GM21717 (cell line): ENCODE results near the gene REPIN1.
A peak's percentile ranks its signal among the peaks of the same experiment; 100 is the strongest.

Experiments used
- ATAC-seq: cut with Tn5 transposase; IDR thresholded peaks from one replicate; pipeline ENCODE4 v1.9.1; 2021; ENCODE audit warnings: mild to moderate bottlenecking, moderate library complexity; ENCODE audit not compliant: unreplicated experiment

Gene REPIN1

DNA sequence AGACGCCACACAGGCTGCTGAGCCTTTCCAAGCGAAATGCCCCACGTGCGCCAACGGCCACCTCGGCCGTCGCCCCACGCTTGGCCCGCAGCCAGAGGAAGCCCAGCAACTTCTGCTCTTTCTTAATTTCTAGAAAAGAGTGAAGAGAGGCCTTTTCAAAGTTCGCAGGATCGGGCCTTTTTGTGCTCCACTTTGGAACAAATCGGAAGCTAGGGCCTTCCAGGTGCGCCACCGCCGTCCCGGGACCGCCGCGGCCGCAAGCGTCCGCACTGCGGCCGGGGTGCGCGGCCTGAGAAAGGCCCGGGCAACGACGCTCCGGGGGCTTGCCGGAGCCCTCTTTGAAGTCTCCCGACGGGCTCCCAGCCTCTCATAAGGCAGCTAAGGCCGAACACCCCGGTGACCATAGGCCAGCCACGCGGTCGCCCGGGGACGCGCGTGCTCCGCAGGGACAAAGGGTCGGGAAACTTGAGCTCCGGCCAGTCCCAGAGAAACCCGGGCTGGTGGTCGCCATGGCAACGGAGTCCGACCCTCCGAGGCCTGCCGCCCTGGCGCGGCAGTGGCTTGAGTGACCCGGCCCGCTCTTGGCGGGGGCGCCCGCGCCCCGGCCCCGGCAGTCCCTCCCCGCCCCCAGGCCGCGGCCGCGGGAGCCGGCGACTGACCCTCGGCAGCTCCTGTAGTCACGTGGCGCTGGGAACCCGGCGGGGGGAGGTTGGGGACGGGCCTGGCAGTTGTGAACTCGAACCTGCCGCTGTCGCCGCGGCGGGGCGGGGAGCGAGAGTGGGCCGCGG lies at the start of gene REPIN1:
Gene REPIN1, plus strand, starts transcription at position 727 of the 788 bp plus-strand sequence. CDS start 890 bp downstream, outside the sequence.
- ATAC-seq = peak; percentile 46

GRCh38 chr7:150321788-150322113 lies 46.9 kb upstream of the REPIN1 start:
- no peak for ATAC-seq

- ATAC-seq = no peak
Observed at GRCh38 chr7:150322114-150322832, 46.3 kb upstream of the REPIN1 start.

DNA sequence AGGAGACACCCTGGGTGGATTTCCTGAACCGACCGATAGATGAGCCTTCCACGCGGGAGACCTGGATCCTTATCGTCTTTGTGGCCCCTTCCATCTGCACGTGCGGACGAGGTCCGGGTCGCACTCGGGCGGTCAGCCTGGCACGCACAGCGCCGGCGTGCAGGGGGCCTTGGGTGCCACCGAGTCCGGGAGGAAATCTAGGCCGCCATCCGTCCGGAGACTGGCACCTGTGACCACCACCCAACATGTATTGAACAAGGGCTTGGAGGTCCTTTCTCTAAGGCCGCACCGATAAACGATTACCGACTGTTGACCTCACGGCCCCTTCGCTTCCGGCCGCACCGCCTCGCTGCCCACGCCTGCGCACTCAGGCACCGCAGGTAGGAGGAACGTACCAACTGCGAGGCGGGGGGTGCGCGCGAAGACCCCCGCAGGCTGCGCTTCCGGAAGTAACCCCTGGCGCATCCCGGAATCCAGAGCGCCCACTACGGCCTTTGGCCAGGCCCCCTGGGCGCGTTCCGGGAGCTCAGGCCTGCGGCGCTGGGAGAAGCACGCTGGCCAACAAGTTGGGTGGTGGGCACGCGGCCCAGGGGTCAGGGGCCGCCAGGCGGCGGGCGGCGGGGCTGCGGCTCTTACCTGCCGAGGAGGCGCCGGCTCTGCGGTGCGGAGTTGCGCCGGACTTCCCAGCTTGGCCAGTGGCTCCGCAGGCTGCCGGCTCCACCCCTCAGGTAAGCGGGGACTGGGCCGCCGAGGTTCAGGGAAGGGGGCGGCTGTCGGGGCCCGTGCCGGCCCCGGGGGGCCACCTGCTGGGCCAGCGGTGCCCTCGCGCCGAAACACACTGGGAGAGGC lies 45.6 kb upstream of the REPIN1 start, which contains the start of the genes ACTR3C and LRRC61:
Gene ACTR3C, minus strand, starts transcription at position 713 of the 849 bp plus-strand sequence. CDS start 28,249 bp downstream, outside the sequence.
Gene LRRC61, plus strand, starts transcription at position 523 of the 849 bp plus-strand sequence. CDS start 13,507 bp downstream, outside the sequence.
- peak; percentile 53 for ATAC-seq

- peak; percentile 24 for ATAC-seq
Observed at GRCh38 chr7:150323682-150324372, 44.8 kb upstream of the REPIN1 start.

GRCh38 chr7:150324373-150324961 lies 44.2 kb upstream of the REPIN1 start:
- ATAC-seq = no peak

DNA sequence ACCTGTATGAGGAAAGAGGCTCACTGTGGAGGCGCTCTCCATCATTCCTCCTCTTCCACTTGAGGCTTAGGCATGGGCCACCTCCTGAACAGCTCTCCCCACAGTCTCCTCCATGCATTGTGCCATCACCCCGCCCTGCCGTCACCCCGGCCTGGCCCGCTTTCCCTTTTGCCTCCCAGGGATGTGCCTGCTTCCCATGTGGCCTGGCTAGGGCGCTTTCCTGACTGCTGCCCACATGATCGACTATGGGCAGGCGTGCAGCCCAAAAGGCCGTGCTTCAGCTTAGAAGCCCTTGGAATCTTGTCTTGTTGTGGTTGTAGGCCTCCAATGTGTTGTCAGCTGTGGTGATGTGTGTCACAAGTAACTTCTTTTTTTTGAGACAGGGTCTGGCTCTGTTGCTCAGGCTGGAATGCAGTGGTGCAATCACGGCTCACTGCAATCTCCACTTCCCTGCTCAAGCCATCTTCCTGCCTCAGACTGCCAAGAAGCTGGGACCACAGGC lies 43.5 kb upstream of the REPIN1 start:
- no peak for ATAC-seq

DNA sequence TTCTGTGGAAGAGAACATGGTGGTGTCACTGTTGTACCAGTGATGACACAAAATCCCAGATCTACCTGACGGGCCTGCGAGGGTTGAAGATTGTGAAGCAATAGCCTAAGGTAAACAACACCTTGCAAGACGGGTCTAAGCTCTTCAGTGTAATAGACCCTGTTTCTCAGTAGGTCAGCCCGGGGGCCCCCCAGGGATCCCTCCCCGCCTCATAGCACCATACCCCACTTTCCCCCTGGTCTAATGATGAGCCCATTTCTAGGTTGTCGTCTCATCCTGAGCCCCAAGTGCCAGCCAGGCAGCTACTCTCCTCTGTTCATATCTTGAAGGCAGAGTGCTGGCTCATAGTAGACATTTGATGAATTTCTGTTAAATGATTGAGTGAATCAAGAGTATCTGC lies 42.7 kb upstream of the REPIN1 start:
- ATAC-seq = no peak

DNA sequence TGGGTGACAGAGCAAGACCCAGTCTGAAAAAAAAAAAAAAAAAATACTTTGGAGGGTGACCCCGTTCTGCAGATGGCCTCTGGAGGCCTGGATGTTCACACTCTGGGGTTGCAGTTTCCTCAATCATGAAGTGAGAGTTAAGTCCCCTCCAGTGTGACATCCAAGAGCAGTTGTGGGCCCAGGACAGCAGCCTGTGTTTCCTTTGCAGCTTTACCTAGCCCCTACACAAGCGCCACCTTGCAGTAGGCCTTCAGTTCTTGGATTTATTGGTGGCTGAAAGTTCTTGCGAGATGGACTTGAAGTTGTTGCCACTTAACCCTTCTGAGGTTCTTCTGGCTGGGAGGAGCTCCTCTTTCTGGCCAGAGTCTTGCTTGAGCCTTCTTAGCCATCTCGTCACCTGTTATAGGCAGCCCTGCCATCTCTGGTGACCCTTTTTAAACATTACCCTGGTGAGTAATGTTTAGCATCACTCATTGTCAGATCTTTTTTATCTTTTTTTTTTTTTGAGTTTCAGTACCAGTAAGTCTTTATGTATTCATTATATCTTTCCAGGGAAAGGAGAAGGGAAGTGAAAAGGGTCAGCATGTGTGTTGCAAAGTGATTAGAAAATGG lies 41.9 kb upstream of the REPIN1 start:
- ATAC-seq = no peak

- no peak for ATAC-seq
Observed at GRCh38 chr7:150327308-150327707, 41.3 kb upstream of the REPIN1 start.

DNA sequence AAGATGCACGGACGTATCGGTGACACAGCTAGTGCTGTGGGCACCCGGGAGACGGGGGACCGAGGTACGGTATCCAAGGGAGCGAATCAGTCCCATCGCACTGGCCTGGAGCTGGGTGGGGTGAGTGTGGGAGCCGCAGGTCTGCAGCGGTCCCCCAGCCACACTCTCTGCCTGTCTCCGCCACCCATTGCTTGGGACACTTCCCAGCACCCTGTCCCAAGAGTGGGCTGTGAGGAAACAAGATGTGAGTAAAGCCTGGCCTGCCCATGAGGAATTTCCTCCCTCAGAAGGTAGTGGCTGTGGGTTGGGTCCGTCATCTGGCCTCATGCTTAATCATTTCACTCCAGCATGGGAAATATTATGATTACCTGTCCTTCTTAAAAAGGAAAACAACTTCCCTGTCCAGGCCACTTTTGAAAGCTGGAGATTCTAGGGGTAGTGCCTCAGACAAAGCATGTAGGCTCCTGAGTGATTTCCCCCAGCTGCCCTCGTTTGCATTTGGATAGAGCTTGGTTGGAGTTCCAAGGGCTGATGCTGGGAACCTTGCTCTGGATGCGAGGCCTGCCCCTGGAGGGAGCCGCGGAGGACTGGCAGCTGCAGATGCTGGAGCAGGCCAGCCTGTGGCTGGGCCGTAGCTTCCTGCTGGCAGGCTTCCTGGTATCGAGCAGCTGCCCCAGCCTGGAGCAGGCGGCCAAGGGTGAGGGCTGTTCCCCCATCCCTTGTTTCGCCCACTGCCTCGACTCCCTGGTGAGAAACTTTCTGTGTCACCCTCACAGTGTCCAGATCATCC lies 39.1 kb upstream of the REPIN1 start:
- ATAC-seq = no peak

DNA sequence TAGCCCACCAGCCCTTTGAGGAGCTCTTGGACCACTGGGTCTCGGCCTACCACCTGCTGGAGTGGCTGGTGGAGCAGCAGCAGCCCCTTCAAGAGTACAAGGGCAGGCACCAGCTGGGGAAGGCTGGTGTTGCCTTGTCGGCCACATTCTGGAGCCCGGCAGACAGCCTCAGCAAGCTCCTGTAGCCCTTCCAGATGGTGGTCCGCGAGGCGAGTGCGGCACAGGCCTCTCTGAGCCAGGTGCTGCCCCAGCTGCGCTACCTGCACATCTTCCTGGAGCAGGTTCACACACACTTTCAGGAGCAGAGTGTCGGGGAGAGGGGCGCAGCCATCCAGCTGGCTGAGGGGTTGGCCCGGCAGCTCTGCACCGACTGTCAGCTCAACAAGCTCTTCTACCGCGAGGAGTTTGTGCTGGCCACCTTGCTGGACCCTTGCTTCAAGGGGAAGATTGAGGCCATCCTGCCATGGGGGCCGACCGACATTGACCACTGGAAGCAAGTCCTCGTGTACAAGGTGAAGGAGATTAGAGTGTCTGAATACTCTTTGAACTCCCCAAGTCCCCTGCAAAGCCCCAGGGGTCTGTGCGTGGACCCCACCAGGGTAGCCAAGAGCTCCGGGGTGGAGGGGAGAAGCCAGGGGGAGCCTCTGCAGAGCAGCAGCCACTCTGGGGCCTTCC lies 38.3 kb upstream of the REPIN1 start:
- ATAC-seq = no peak

- ATAC-seq = no peak
Observed at GRCh38 chr7:150332852-150333635, 35.6 kb upstream of the REPIN1 start.

DNA sequence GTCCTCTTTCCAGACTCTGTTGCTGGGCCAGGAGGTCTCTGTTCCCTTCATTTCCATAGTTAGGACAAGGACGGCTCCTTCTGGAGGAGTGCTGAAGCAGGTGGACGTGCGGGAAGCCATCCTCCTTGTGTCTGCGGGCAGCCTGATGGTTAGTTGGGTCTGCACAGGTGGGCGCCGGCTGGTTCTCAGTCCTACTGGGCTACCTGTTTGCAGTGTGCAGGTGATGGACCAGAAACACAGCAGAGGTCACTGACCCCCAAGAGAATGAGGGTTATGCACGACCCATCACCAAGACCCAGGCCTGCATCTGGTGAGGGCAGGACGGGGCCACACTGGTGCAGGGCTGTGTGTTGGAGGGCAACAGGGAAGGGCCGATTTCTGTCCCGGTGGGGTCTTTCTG lies 35.0 kb upstream of the REPIN1 start:
- ATAC-seq = no peak

- no peak for ATAC-seq
Observed at GRCh38 chr7:150334108-150334507, 34.5 kb upstream of the REPIN1 start.

DNA sequence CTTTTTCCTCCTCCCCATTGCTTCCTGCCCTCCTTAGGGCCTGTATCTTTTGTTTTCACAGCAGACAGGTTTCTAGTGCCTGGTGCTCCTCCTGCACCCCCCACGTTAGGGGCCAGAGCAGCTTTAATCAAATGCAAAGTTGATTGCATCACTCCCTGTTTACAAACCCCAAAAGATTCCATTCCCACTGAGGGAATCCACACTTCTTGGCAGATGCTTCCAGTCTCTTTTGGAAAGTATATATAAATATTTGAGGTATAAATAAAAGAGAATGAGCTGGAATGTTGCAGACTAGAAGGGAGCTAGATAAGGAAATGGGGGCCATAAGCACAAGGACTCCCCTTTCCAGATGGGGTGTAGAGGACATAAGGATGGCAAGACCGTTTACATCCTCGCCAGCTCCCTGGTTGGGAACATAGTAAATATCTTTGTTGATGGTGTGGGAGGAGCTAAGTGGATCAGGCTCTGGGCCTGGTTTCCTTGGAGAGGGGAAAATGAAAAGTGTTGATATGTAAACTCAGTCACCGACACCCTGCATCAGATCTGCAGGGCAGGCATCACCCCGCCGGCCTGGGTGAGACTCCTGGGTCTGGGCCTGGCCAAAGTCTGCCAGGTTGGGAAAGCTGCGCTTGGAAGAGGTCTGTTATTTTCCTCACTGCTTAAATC lies 33.4 kb upstream of the REPIN1 start:
- no peak for ATAC-seq

DNA sequence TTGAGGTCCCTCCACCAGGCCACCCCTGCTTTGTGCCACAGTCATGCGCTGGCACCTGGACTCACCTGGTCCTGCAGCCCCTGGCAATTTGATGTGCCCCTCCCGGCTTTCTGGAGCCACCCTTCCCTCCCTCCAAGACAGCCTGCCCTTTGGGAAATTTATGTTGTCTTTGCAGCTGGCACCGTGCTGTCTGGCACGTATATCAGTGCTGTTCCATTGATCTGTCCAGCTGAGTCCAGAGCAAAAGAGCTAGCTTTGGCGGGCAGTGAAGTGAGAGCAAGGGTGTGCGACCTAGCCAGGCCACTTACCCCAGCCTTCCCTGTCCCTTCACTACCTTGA lies 32.9 kb upstream of the REPIN1 start:
- no peak for ATAC-seq
